ENCODE measurements around the gene LDLR.
"Not testable (repeated sequence)": the region's sequence is repeated elsewhere in the genome, so short reads cannot be mapped to it uniquely, and the experiment has no call there.

Gene LDLR

DNA sequence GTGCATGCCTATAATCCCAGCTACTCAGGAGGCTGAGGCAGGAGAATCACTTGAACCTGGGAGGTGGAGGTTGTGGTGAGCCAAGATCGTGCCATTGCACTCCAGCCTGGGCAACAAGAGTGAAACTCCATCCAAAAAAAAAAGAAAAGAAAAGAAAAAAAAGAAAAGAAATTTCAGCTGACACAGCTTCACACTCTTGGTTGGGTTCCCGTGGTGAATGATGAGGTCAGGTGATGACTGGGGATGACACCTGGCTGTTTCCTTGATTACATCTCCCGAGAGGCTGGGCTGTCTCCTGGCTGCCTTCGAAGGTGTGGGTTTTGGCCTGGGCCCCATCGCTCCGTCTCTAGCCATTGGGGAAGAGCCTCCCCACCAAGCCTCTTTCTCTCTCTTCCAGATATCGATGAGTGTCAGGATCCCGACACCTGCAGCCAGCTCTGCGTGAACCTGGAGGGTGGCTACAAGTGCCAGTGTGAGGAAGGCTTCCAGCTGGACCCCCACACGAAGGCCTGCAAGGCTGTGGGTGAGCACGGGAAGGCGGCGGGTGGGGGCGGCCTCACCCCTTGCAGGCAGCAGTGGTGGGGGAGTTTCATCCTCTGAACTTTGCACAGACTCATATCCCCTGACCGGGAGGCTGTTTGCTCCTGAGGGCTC is 22.0 kb downstream of the LDLR start:
- no peak for DNase-seq

GRCh38 chr19:11111771-11112144 is 22.5 kb downstream of the LDLR start:
- no peak for DNase-seq

DNA sequence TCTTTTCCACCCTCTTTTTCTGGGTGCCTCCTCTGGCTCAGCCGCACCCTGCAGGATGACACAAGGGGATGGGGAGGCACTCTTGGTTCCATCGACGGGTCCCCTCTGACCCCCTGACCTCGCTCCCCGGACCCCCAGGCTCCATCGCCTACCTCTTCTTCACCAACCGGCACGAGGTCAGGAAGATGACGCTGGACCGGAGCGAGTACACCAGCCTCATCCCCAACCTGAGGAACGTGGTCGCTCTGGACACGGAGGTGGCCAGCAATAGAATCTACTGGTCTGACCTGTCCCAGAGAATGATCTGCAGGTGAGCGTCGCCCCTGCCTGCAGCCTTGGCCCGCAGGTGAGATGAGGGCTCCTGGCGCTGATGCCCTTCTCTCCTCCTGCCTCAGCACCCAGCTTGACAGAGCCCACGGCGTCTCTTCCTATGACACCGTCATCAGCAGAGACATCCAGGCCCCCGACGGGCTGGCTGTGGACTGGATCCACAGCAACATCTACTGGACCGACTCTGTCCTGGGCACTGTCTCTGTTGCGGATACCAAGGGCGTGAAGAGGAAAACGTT is 24.0 kb downstream of the LDLR start:
- DNase-seq: no peak

DNA sequence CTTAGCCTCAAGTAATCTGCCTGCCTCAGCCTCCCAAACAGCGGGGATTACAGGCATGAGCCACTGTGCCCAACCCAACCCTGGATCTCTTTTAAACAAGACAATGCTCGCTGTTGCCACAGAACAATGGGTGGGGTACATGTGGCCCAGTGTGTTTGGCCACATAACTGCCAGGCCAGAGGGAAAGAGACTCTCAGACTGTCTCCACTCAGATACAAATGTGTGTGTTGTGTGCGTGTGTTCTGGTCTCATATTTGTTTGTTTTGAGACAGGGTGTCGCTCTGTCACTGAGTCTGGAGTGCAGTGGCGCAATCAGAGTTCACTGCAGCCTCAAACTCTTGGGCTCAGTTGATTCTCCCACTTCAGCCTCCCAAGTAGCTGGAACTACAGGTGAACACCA is 25.8 kb downstream of the LDLR start:
- no peak for DNase-seq

GRCh38 chr19:11115895-11116446 is 26.7 kb downstream of the LDLR start:
- no peak for DNase-seq

DNA sequence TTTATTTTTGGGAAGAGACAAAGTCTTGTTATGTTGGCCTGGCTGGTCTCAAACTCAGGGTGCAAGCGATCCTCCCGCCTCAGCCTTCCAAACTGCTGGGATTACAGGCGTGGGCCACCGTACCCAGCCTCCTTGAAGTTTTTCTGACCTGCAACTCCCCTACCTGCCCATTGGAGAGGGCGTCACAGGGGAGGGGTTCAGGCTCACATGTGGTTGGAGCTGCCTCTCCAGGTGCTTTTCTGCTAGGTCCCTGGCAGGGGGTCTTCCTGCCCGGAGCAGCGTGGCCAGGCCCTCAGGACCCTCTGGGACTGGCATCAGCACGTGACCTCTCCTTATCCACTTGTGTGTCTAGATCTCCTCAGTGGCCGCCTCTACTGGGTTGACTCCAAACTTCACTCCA is 27.2 kb downstream of the LDLR start:
- DNase-seq: no peak

GRCh38 chr19:11121963-11122362 is 32.7 kb downstream of the LDLR start:
- not testable (repeated sequence) for DNase-seq

GRCh38 chr19:11123114-11123513 is 33.9 kb downstream of the LDLR start:
- no peak for DNase-seq

DNA sequence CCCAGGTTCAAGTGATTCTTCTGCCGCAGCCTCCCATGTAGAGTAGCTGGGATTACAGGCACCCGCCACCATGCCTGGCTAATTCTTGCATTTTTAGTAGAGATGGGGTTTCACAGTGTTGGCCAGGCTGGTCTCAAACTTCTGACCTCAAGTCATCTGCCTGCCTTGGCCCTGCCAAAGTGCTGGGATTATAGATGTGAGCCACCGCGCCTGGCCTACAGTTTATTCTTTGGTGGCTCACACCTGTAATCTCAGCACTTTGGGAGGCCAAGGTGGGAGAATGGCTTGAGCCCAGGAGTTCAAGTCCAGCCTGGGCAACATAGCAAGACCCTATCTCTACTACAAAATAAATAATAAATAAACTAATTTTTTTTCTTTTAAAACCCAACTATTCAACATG is 34.9 kb downstream of the LDLR start:
- not testable (repeated sequence) for DNase-seq

- peak; percentile 31 to 76 (median 60) for DNase-seq
These were observed 36.9 kb downstream of the LDLR start for GRCh38 chr19:11125994-11126685.

- DNase-seq: no peak
These were observed 38.6 kb downstream of the LDLR start for GRCh38 chr19:11127905-11128304.

DNA sequence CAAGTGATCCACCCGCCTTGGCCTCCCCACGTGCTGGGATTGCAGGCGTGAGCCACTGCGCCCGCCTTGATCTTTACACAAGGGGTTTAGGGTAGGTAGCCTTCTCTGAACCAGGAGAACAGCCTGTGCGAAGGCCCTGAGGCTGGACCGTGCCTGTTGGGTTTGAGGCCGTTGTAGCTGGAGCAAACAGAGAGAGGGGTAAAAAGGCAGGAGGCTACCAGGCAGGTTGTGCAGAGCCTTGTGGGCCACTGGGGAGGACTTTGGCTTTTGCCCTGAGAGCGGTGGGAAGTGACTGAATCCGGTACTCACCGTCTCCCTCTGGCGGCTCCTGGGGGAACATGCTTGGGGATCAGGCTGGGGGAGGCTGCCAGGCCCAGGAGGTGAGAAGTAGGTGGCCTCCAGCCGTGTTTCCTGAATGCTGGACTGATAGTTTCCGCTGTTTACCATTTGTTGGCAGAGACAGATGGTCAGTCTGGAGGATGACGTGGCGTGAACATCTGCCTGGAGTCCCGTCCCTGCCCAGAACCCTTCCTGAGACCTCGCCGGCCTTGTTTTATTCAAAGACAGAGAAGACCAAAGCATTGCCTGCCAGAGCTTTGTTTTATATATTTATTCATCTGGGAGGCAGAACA is 41.7 kb downstream of the LDLR start:
- DNase-seq: peak; percentile 19 to 73 (median 59)

- DNase-seq: no peak
These were observed 42.2 kb downstream of the LDLR start for GRCh38 chr19:11131471-11131870.

DNA sequence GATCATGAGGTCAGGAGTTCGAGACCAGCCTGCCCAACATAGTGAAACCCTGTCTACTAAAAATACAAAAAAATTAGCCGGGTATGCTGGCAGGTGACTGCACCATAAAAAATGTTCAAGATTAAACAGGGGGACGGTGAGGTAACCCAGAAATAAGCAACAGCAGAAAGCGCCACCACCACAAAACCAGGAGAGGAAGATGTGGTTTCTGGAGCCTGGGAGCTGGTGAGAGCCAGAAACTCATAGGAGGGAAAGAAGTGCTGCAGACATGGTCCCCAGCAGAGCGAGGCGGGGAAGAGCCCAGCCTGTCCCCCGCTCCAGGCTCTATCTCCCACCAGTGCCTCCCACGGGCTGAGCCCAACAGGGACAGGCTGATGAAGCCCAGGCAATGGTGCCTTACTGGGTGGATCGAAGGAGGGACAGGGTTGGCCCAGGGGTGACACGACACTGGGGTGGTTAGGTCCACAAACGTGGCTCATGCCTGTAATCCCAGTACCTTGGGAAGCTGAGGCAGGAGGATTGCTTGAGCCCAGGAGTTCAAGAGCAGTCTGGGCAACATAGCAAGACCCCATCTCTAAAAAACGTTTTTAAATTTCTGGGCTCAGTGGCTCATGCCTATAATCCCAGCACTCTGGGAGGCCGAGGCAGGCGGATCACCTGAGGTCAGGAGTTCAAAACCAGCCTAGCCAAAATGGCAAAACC is 47.3 kb downstream of the LDLR start:
- no peak for DNase-seq

DNA sequence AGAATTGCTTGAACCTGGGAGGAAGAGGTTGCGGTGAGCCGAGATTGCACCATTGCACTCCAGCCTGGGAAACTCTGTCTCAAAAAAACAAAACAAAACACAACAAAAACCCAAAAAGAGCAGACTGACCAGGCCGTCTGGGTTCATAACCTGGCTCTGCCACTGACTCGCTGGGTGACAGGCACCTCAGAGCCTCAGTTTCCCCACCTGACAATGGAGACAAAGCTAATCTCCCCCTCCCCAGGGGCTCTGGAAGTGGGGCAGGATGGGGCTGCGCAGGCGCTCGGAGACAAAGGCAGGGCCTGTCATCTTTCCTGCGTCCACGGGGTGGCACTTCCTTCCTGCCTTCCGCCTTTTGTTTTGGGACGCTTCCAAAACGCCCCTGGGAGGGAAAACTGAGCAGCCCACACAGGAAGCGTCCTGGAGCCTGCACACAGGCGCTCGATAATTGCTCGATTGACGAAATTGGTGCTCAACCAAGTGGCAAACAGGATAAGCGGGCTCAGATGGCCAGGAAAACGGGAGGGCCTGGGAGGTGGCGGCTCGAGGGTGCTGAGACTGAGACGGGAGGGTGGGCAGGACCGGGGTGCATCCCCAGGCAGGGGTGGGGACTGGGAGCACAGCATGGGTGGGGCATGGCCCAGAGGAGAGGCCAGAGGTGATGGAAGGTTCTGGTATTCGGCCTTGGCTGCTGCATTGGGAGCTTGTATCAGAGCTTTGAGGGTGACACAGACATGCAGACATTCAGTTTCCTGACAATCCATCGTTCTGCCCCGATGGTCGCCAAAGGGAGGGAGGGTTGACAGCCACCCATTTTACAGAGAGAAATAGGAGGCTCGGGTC is 48.5 kb downstream of the LDLR start:
- peak; percentile 35 to 57 (median 46) for DNase-seq

DNA sequence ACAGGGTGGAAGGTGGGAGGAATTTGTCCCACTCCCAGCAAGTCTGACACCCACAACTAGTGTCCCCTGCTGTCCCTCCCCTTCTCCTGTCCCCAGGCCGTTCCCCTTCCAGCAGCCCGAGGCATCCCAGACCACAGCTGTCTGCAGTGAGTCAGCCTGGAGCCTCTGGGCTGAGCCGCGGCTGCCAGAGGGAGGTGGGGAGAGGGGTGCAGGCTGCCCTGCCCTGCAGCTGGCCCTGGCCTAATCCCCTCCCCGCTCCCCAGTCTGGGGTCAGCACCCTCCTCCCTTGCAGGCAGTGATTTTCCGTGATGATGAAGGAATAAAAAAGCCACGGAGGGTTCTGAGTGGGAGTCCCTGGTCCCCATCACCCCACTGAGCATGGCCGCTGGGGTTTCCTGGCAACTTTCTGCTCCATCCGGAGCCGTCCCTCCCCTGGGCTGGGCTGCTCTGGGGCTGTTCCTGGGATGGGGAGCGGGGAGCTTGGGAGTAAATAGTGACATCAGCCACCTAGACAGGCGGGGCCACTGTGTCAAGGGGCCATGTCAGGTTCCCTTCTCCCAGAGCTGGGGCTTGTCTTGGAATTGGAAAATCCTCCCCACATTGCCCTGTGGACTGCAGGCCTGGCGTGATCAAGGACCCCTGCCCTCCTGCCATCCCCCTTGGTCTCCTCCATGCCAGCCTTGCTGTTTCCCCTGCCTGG is 49.5 kb downstream of the LDLR start:
- no peak for DNase-seq

DNA sequence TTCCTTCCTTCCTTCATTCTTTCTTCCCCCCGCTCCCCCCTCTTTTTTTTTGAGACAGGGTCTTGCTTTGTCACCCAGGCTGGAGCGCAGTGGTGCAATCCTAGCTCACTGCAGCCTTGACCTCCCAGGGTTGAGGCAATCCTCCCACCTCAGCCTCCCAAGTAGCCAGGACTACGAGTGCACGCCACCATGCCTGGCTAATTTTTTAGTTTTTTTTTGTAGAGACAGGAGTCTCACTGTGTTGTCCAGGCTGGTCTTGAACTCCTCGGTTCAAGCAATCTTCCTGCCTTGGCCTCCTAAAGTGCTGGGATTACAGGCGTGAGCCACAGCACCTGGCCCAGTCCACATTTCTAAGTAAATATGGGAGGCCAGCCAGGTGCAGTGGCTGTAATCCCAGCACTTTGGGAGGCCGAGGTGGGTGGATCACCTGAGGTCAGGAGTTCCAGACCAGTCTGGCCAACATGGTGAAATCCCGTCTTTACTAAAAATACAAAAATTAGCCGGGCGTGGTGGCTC is 50.8 kb downstream of the LDLR start:
- not testable (repeated sequence) for DNase-seq

DNA sequence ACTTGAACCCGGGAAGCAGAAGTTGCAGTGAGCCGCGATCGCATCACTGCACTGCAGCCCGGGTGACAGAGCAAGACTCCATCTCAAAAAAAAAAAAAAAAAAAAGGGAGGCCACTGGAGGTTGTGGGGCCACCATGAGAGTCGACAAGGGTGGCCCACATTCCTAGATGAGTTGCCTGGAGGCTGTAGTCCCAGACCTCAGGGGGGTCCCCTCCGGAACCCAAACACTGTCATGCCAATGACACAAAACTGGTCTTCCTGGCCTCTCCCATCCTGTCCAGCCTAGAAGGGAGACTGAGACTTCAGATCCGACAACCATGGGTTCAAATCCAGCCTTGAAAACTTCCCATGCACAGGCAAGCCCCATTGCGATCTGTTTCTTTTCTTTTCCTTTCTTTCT is 51.6 kb downstream of the LDLR start:
- no peak for DNase-seq

- no peak for DNase-seq
These were observed 52.8 kb downstream of the LDLR start for GRCh38 chr19:11141937-11142527.

DNA sequence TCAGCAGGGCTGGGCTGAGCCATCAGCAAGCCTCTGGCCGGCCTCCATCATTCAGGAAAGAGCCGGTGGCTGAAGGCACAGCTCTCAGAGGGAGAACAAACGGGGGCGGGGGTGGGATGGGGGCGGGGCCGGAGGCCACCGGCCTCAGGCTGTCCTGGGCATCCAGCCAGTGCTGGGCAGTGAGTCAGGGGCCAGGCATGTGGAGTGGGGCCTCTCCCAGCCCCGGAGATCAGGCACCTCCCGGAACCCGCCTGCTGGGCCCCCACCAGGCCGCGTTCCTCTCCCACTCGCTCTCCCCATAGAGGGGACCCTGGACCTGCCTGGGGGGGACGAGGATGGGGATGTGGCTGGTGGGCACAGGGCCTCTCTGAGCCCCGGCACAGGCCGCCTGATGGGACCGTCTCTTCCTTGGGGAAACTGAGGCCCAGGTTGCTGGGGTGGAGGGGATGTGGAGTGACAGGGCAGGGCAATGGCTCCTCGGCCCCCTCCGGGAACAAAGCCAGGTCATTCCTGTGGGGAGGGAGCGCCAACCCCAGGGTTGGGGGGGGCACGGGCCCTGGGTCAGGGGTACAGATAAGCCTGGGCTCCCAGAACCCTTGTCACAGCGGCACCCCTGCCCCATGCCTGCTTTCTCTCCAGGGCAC is 53.4 kb downstream of the LDLR start:
- DNase-seq: no peak

Data from stimulated activated naive CD4-positive, alpha-beta T cell (primary cell).